ENCODE results near the gene ITPR3. TPM values are rescaled to one million over a fixed set of nuclear protein-coding genes. Genes with fewer than 3 reads are reported as not detected.

ITPR3 gene
- total and polyA plus RNA-seq, 2 donors (not counting 3 experiments of a cell fraction or from before 2014, with no cell fraction given), result 28.8 to 52.2 TPM

- FAIRE-seq, result no peak
- Histone ChIP-seq H3K9ac (replicated peaks; ENCODE audit: extremely low read depth, insufficient read depth, low read length) (no peak overlapping the region), H3K4me3 (replicated peaks in 1 of 3; ENCODE audit: insufficient read depth in 1 of 3, low read depth in 1 of 3, low read length in 3 of 3) (no peak overlapping the region), H3K9me1 (replicated peaks; ENCODE audit: control insufficient read depth, extremely low read depth, insufficient read depth, low read length) (no peaks in the 10 kb centered on the region), H3K4me2 (ENCODE audit: insufficient read depth, low read length) (no peak overlapping the region), H4K20me1 (replicated peaks; ENCODE audit: control insufficient read depth, extremely low read depth, insufficient read depth, low read length) (no peaks in the 10 kb centered on the region), H3K4me1 (ENCODE audit: control insufficient read depth, extremely low read depth, insufficient read depth, low read length) (no peaks in the 10 kb centered on the region), H2AFZ (ENCODE audit: low read depth, low read length) (no peak overlapping the region), H3K9me3 (replicated peaks; ENCODE audit: control insufficient read depth, insufficient read depth, low read length) (no peaks in the 10 kb centered on the region), H3K27ac (ENCODE audit: insufficient read depth, low read depth, low read length) (no peak overlapping the region), H3K27me3 (ENCODE audit: control insufficient read depth in 2 of 2, insufficient read depth in 2 of 2, low read length in 2 of 2) (no peaks in the 10 kb centered on the region), H3K79me2 (ENCODE audit: control insufficient read depth, insufficient read depth, low read length) (no peaks in the 10 kb centered on the region), H3K36me3 (ENCODE audit: control insufficient read depth in 2 of 2, extremely low read depth in 1 of 2, insufficient read depth in 2 of 2, low read length in 2 of 2) (no peaks in the 10 kb centered on the region)
- BruUV-seq (replicated peaks), result no TSS peak
- CTCF ChIA-PET, result no interaction called here
- DNase-seq (ENCODE audit: low read depth, low spot score), result no peak
- intact Hi-C loops (cut with micrococcal nuclease) (no loop called here), dilution Hi-C loops (cut with MboI; ENCODE audit: extremely low pct_ligation_motif_present, low sequenced_read_pairs) (no loop called here)
- POLR2A ChIA-PET, result no interaction called here
- TF ChIP-seq MAX (IDR thresholded peaks at IDR 0.05; ENCODE audit: insufficient read depth, insufficient read length) (no peak), EZH2 (IDR thresholded peaks at IDR 0.05; ENCODE audit: borderline replicate concordance, low read depth, low read length, severe bottlenecking) (no peak), POLR2A (IDR thresholded peaks at IDR 0.05; ENCODE audit: low read depth, low read length) (no peak), POLR2AphosphoS5 (IDR thresholded peaks at IDR 0.05; ENCODE audit: insufficient read depth, low read depth, low read length) (no peak), JUN (IDR thresholded peaks at IDR 0.05; ENCODE audit: borderline replicate concordance, insufficient read depth, insufficient read length, low read depth) (no peak), GATA2 (IDR thresholded peaks at IDR 0.05; ENCODE audit: insufficient read depth, insufficient read length, low read depth, low read length) (no peak), FOS (IDR thresholded peaks at IDR 0.05; ENCODE audit: borderline replicate concordance, insufficient read depth, low read length) (no peak), MYC (IDR thresholded peaks at IDR 0.05; ENCODE audit: low read depth, low read length) (no peak), CTCF (IDR thresholded peaks at IDR 0.05; ENCODE audit: extremely low read depth in 1 of 2, insufficient read depth in 1 of 2, low read depth in 1 of 2, low read length in 2 of 2) (no peak)
These were observed 112.5 kb downstream of the ITPR3 start for GRCh38 chr6:33733709-33734007.

Data from endothelial cell of umbilical vein (primary cell).